AG04450 (cell line): ENCODE results near the gene KANSL2. TPM values are rescaled to one million over a fixed set of nuclear protein-coding genes. Genes with fewer than 3 reads are reported as not detected.

Experiments
- CTCF ChIA-PET: fragments of 300-600, 350-600 bp; formaldehyde crosslinking; extraction: SDS; loops from one replicate; lab custom pipeline; 2022; ENCODE audit warnings: antibody characterized with exemption, inconsistent platforms; lab: Charles Lee
- POLR2A ChIA-PET: fragments of 350-600 bp; formaldehyde crosslinking; extraction: SDS; loops from one replicate; lab custom pipeline; 2021; ENCODE audit warnings: antibody characterized with exemption, inconsistent platforms; lab: Yijun Ruan, JAX
- DNase-seq: peaks from one replicate; pipeline ENCODE4 v3.0.0-alpha.2; 2011; ENCODE audit warnings: low read depth, low spot score
- H3K27ac ChIP-seq: one replicate; pipeline ENCODE4 v1.5.1; 2012; ENCODE audit warnings: low read depth, low read length, control low read depth
- H3K27me3 ChIP-seq: one replicate; pipeline ENCODE4 v1.6.0; 2012; ENCODE audit warnings: low read length; ENCODE audit not compliant: control insufficient read depth, insufficient read depth
- H3K4me3 ChIP-seq: 2 replicates; pipeline ENCODE4 v1.5.1; 2011; ENCODE audit warnings: mild to moderate bottlenecking, low read depth, low read length, control low read depth
- H3K9me3 ChIP-seq: 2 replicates; pipeline ENCODE4 v1.5.1; 2012; ENCODE audit warnings: low read length; ENCODE audit not compliant: control insufficient read depth, insufficient read depth
- CTCF ChIP-seq: IDR thresholded peaks from 2 replicates; pipeline ENCODE4 v1.5.1; 2011; ENCODE audit warnings: low read depth, low read length, control low read depth, inconsistent platforms
- polyA plus RNA-seq: library from polyadenylated mRNA; depleted of rRNA; stranded (reverse); fragments of >200 nt; gene quantifications from 2 replicates; pipeline ENCODE4 v1.2.3, GENCODE V29; 2011

Gene KANSL2
- polyA plus RNA-seq, 1 experiment = 37.9 TPM

DNA sequence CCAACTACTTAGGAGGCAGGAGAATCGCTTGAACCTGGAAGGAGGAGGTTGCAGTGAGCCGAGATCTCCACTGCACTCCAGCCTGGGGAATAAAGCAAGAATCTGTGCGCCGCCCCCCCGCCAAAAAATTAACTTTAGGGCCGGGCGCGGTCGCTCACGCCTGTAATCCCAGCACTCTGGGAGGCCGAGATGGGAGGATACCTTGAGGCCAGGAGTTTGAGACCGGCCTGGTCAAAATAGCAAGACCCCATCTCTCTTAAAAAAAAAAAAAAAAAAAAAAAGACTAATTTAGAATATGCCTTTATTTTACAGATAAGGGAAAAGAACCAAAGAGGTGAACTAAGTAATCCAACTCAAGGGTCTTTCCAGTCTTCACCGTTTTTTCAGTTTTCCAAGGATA, 1.2 kb downstream of the KANSL2 start:
- Histone ChIP-seq H3K27me3 (no peaks in the 10 kb centered on the region), H3K4me3 (peak overlapping the region; percentile 94), H3K27ac (no peak overlapping the region), H3K9me3 (no peaks in the 10 kb centered on the region; the same call in 1 of the 2 replicates)
- DNase-seq = no peak
- POLR2A ChIA-PET = no interaction called here
- no peak for TF ChIP-seq CTCF
- CTCF ChIA-PET = no interaction called here

DNA sequence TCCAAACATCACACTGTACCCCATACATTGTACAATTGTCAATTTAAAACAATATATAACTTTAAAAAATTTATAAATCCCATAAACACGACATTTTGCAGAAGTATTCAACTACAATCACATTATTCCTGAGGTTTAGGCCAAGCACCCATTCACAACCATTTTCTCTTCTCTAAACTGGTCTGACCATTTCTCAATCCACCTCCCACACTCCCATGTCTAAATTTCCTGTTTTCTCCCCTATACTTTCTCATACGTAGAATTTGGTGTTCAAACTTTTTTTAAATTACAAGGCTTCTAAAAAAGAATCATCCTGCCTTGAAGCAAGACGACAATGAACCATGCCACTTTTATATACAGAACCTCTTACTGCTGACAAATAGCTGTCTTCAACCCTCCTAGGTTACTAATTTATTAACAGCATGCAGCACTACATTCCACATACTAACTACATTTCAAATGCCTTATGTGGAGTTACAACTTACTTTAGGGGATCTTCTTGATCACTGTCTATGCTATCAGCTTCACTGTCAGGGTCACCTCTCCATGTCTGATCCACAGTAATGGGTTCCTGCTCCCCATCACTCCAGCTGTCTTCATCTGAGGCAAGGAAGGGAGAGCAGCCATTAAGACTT, 3.4 kb downstream of the KANSL2 start:
- Histone ChIP-seq H3K9me3 (no peaks in the 10 kb centered on the region; the same call in 1 of the 2 replicates), H3K27ac (no peak overlapping the region), H3K27me3 (no peaks in the 10 kb centered on the region), H3K4me3 (peak overlapping the region; percentile 8; the same call in 1 of the 2 replicates)
- POLR2A ChIA-PET = no interaction called here
- CTCF ChIA-PET = no interaction called here
- DNase-seq = no peak
- no peak for TF ChIP-seq CTCF

GRCh38 chr12:48671231-48671856, 10.7 kb downstream of the KANSL2 start:
- H3K27ac ChIP-seq = no peak overlapping the region
- no peaks in the 10 kb centered on the region for H3K27me3 ChIP-seq
- no peak overlapping the region for H3K4me3 ChIP-seq
- ChIA-PET CTCF (interaction anchor here (0.7 kb wide), 1 partner anchor 82 kb away, joined by 3 read pairs; no protein-coding TSS in a partner anchor), POLR2A (interaction anchor here (0.6 to 0.8 kb wide), 2 partner anchors 10 to 33 kb away, joined by 3 to 4 read pairs; partner anchors contain the start of gene KANSL2)
- H3K9me3 ChIP-seq = no peaks in the 10 kb centered on the region
- no peak for DNase-seq
- TF ChIP-seq CTCF = no peak

- ChIA-PET POLR2A (no interaction called here), CTCF (no interaction called here)
- Histone ChIP-seq H3K4me3 (no peak overlapping the region), H3K27me3 (no peaks in the 10 kb centered on the region), H3K27ac (no peak overlapping the region), H3K9me3 (no peaks in the 10 kb centered on the region)
- no peak for TF ChIP-seq CTCF
- DNase-seq = no peak
Observed at GRCh38 chr12:48668996-48669395, 13.0 kb downstream of the KANSL2 start.

- Histone ChIP-seq H3K9me3 (no peaks in the 10 kb centered on the region), H3K27ac (no peak overlapping the region), H3K4me3 (no peak overlapping the region), H3K27me3 (no peaks in the 10 kb centered on the region)
- ChIA-PET POLR2A (interaction anchor here (0.7 kb wide), 1 partner anchor 510 kb away, joined by 3 read pairs; no protein-coding TSS in a partner anchor), CTCF (no interaction called here)
- TF ChIP-seq CTCF = no peak
- DNase-seq = no peak
Observed at GRCh38 chr12:48659863-48660262, 22.2 kb downstream of the KANSL2 start.
